Stimulated activated CD4-positive, alpha-beta T cell treated with anti-CD3 and anti-CD28 coated beads, Interleukin-12 subunit alpha, Interleukin-12 subunit beta, amount 100 ng/mL, for 4 hours (primary cell): ENCODE results near the gene MYO10.
"Not testable (repeated sequence)": the region's sequence is repeated elsewhere in the genome, so short reads cannot be mapped to it uniquely, and the experiment has no call there.

Experiments used
- DNase-seq: peaks from one replicate; pipeline ENCODE4 v3.0.0-alpha.2; 2020

MYO10 gene

DNA sequence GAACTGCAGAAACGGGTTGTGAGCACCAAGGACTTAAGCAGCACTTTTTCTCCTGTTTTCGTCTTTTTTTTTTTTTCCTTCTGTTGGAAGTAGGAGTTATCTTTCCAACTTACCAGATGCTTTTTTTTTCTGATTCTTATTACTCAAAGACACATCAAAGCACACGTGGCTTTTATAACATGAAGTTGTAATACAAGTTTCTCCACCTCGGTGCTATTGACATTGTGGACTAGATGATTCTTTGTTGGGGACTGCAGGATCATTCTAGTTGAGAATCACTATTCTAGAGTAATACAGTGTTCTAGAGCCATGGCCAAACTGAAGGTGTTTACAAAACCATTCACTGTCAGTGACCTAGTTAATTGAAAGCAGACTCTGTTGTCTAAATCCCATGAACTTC lies 51.5 kb downstream of the MYO10 start:
- no peak for DNase-seq

DNA sequence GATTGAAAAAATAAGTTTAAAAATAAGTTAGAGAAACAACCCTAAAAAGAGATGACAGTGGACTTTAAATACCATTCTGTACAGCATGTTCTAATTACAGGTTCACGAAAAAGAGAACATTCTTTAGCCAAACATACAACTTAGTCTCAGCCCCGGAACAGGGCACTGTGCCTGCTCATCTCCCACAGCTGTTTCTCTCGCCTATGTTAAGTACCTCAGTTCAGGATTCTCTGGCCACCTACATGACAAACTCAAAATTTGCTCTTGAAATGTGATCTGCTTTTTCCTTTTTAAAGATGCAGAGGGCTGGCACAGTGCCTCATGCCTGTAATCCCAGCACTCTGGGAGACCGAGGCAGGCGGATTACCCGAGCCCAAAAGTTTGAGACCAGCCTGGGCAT lies 52.3 kb downstream of the MYO10 start:
- DNase-seq = no peak

DNA sequence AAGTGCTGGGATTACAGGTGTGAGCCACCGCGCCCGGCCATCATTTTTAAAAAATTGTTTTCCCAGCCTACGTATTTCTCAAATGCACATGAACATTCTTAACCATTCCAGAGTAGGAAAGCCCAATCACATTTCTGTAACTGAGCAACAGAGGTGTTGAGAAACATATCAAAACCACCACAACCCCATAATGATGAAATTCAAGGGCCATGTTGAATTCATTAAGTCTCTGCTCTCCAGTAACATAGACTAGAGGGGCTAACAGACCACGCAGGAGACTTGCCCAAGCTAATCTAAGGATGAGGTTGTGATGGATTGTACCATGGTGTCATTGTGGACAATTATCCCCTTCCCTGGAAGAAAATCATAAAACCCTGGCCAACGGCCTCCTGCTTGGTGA lies 52.9 kb downstream of the MYO10 start:
- DNase-seq = no peak

DNA sequence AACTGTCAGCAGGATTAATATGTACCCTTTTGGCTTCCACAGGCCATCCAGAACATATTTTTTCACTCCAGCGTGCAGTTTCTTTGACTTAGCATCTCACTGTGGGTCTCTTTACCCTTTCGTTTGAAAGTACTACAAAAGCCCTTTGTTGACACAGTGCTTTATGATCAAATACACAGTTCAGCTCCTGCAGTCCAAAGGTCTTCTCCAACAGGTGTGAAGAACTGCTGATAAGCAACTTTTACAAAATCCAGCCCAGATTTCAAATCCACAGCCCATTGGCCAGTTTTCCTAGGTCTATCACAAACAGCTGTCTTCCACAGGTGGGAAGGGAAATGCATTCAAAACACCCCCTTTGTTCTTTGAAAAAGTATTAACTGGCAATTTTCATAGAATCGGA lies 54.8 kb downstream of the MYO10 start:
- no peak for DNase-seq

DNA sequence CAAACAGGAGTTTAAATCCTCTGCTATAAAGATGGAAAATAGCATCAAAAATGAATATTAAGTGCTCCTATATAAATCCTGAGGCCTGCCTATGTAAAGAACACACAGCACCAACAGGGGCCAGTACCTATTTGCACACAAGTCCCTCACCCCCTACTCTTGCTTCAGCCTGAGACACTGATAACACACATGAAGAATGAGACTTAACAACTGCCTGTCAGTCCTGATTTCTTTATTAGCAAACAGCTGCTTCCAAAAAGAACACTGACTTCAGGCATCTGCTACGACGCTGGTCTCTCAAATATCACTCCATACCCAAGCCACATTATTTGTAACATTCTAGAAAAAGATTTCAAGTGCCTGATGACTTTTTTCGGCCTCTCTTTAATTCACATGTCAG lies 55.5 kb downstream of the MYO10 start:
- DNase-seq = no peak

DNA sequence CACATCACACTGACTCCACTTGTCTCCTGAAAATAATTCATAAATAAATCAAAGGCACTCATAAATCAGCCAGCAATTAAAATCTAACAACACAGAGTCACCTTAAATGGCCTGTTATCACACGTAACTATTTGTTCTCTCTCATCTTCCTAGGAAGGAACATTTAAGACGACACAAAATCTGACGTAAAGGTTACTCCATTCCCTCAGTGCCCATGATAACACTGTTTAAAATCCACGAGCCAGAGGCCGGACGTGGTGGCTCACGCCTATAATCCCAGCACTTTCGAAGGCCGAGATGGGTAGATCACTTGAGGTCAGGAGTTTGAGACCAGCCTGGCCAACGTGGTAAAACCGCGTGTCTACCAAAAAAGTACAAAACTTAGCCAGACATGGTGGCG lies 56.4 kb downstream of the MYO10 start:
- DNase-seq = no peak

DNA sequence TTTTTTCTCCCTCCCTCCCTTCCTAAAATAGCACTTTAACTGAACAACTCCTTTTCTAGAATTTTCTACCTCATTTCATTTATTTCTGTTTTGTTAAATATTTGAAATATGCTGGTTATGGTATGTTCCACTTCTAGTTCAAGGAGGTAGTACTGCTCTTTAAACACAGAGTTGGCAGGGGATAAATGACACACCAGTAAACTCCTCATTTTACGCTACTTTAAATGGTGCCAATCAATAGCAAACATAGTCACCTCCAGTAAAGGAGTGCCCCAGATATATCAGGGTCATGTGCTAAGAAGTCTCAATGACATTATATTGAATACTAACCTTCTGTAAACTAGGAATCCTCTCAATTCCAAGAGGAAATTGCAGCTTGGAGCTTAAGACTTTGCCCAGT lies 56.9 kb downstream of the MYO10 start:
- DNase-seq = no peak

DNA sequence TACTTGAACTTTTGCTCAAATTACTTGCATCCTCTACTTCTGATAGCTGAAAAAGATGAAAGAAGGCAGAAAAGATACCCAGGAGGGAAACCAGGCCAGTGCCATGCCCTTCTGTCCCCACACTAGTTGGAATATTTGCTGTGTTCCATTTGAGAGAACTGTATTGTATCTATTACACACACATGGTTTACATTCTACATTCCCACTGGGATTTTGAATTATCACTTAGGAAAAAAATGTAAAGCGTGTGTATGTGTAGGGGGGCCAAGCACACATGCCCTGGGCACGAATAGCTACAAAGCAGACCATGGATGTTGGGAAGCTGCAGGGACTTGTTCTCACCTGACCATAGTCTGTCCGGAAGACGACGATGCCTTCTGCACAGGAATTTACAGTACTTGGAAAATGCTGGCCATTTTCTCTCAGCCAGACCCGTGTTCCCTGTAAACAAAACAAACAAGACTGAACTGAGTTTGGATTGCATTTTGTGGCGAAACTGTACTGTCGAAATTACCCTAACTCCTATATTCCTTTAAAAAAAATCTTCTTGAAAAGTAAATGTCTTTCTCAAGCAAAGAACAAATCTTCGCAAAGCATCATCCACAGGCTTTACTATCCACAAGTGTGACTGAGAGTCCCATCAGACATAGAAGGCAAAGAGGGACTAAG lies 58.7 kb downstream of the MYO10 start:
- no peak for DNase-seq

DNA sequence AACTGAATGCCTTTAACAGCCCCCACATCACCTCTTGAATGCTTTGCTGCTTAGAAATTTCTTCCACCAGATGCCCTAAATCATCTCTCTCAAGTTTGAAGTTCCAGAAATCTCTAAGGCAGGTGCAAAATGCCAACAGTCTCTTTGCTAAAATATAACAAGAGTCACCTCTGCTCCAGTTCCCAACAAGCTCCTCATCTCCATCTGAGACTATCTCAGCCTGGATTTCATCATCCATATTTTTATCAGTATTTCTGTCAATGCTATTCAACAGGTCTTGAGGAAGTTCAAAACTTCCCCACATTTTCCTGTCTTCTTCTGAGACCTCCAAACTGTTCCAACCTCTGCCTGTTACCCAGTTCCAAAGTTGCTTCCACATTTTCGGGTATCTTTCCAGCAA lies 61.7 kb downstream of the MYO10 start:
- not testable (repeated sequence) for DNase-seq

DNA sequence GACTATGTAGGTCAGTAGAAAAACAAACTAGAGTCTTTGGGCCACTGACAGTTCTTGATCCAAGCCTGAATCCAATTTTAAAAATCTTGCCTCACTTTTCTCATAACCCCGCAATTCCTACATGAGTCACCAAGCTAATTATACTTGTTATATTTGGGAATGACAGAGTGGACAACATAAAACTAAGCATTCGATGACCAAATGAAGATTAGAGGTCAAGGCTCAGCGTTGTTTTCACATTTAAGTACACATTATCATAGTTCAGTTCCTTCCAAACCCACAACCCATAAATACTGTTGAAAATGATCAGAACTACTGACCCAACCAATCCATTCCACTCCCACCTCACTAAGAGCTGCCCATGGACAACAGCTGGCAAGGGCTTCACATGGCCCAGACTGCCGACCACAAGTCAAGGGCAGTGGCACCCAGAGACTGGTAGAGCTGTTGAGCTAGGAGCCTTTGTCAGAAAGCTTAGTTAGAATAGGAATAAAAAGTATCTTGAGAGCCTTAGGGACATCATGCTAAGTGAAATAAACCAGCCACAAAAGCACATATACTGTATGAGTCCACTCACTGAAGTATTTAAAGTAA lies 64.2 kb downstream of the MYO10 start:
- no peak for DNase-seq

DNA sequence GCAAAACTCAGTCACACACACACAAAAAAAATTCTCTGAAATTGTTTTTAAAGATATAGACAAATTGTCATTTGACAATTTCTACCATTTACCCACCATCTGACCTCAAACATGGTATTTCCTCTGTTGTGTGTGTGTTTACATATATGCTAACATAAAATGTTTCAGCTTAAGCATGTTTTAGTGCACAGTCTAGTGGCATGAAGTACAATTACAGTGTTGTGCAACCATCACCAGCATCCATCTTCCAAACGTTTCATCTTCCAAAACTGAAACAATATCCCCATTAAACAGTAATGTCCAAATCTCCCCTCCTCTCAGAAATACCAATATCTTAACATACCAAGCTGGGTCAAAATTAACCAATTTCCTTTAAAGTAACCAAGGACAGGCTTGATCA lies 65.2 kb downstream of the MYO10 start:
- DNase-seq = no peak

DNA sequence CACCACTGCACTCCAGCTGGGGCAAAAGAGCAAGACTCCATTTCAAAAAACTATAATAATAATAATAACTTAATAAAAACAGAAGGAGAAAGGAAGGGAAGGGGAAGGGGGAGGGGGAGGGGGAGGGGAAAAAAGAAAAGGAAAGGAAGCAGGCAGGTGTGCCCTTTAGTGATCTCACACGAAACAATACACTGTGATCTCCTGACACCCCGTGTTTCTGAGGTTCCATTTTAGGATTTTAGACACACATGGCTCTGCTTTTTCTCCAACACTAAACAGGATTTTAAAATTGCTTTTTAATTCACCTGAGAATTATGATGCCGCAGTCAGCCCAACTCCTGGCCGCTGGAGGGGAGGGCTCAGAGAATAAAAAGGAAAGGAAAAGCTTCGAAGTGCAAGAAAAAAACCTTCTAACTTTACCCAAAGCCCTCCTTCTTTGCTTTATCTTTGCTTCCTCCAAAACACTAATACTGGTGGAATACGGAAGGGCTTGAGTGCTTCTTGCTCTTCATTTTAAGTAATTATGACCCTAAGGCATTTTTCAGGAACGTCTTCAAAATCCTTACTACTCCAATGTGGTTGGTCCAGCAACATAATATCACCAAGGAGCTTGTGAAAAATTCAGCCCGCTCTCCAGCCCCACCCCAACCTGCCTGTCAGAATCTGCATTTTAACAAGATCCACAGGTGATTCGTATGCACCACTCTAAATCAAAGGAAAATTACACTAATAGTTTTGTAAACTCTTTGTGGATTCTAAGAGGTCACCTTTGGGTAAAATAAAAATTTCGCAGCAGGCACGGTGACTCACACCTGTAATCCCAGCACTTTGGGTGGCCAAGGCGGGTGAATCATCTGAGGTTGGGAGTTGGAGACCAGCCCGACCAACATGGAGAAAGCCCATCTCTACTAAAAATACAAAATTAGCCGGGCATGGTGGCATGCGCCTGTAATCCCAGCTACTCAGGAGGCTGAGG lies 66.0 kb downstream of the MYO10 start:
- no peak for DNase-seq

DNA sequence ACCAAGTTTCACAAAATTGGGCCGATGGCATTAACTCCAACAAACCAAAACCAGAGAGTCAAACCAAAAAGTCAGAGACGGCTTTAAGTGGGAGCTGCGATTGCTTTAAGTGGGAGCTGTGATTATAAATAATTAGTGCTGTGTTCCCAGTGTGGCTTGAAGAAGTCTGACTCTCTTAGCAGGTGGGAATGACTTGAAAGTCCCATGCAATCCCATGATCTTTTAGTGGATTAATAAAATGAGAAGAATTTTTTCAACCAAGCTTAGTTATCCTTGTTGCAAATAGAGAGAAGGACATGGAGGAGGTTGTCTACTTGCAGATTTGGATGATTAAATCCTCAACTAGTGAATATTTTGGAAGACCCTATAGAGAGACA lies 68.5 kb downstream of the MYO10 start:
- DNase-seq = no peak

DNA sequence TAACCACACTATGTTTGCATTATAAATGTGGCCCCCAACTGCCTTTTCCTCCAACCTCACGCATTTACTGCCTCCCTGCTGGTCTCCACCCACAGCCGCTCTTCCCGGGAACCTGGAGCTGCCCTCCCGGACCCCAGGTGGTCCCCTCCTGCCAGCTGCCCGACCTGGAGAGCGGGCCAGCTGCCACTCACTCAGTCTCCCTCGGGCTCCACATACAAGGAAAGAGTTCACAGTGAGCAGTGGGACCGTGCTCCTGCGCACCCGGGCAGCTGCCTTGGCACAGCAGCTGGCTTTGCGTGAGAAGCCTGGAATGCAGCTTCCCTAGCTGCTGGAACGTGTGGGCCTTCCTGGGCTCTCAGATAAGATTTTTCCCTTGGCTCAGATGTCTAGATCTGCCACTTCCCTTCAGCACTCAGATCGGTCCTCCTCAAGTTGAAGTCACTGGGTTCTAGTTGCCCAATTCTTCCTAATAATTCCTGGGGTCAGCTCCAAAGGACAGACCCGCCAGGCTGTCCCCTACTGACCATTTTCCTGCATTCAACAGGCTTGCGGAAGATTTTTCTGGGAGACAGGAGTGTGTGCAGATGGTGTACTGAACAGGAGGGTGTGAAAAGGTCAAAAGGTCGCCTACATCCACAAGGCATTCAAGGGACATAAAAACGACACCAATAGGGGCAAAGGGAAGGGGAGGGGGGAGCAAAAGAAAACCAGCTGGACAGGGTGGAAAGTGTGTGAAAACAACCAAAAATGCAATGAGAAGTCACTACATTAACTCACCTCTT lies 69.1 kb downstream of the MYO10 start:
- DNase-seq = no peak

DNA sequence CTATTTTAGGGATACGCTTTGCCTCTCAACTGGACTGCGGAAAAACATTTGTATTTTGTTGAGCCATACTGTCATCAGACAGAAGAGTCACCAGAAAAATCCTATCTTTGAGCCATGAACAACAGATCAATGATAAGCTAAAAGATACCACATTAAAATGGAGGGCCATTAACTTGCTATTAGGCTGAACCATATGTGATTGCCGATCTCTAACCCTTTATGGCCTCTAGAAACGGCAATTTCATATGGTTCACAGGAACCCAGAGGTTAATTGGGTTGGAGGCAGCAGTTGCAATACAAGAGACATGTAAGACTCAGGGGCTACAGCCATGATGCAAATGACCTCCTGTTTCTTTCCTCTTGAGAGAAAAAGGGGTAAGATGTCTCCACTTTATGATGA lies 69.8 kb downstream of the MYO10 start:
- DNase-seq = no peak

DNA sequence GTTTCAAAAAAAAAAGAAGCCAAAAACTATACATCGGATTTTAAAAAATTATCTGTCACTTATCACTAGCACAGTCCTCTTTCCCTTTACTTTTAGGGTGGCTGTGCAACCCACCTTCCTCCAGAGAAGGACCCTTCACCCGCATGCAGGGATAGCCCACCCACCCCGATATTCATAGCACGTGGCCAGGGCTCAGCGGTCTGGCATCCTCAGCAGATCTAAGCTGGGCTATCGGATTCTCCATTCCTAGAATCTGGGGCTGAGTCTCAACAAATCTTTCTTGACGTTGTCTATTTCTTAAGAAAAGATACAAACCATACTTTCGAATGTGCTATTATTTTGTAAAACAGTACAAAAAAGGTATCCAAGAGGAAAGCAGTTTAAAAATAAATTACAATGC lies 70.9 kb downstream of the MYO10 start:
- no peak for DNase-seq

DNA sequence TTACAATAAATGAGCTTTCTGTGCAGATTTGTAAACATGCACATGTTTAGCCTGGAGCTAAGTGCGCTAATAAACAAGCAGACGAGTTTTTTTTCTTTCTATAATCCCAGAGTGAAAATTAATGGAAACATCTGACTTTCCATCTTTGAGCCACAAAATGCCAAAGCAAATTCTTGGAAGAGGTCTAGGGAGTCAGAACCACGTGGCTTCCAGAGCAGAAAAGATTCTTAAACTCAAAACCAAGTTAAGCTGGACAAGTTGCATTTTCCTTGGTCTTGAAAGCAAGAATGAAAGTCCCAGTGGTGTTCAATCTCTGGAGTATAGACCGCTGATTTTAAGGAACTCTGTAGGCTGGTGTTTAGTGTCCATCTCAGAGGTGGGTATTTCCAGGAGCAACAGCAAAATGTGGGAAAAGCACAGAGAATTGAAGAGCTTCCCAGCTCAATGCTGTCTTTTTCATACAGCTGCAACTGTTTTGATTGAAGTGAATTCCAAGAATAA lies 71.4 kb downstream of the MYO10 start:
- DNase-seq = no peak

DNA sequence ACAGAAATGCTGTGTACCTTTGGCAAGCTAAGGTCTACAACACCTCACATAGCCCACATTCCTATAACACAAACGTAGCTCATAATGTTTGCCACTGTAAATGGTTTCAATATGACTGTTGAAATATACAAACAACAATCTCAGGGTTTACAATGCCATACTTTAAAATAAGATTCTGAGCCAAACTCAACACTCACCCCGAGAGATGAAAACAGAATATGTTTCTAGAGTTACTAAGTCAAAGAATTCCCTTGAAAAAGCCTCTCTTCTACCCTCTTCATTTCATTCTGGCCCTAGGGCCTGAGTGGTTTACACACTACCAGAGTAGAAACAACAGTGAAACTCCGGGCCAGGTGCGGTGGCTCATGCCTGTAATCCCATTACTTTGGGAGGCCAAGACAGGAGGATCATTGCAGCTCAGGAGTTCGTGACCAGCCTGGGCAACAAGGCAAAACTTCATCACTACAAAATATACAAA lies 72.6 kb downstream of the MYO10 start:
- DNase-seq = no peak

DNA sequence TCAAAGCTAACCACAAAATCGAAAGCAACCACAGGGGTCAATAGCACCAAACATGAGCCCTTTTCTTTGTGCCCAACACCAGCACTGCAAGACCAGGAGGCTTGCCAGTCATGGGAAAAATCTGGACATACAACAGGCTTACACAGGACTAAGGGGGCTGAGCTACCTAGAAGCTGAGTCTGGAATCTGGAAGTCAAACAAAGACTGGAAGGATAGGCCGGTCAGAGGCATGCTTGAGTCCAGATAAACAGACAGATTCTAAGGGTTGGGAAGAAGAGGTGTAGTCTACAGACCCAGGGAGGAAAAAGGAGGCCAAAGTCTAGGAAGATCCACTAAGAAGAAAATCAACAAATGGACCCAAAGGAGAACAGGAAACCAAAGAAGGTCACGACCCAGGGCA lies 73.3 kb downstream of the MYO10 start:
- DNase-seq = no peak

DNA sequence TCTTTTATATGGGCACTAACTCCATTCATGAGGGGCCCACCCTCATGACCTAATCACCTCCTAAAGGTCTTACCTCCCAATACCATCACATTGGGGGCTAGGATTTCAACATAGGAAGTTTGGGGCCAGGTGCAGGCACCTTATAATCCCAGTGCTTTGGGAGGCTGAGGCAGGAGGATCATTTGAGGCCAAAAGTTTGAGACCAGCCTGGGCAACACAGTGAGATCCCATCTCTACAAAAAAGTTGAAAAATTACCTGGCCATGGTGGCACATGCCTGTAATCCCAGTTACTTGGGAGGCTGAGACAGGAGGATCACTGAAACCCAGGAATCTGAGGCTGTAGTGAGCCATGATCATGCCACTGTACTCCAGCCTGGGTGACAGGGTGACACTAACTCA lies 76.7 kb downstream of the MYO10 start:
- no peak for DNase-seq

DNA sequence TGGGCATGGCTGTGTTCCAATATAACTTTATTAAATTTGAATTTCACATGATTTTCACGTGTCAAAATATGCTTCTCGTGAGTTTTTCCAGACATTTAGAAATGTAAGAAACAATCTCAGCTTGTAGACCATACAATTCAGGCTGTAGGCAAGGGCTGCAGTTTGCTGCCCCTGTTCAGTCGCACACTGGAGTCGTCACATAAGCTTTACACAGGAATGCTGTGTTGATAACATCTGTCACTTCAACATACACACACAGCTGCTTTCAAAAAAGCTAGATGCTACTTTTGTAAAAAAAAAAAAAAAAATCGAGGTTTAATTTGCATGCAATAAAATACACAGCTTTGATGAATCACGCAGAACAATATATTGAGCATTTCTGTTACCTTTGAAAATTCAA lies 77.9 kb downstream of the MYO10 start:
- no peak for DNase-seq

DNA sequence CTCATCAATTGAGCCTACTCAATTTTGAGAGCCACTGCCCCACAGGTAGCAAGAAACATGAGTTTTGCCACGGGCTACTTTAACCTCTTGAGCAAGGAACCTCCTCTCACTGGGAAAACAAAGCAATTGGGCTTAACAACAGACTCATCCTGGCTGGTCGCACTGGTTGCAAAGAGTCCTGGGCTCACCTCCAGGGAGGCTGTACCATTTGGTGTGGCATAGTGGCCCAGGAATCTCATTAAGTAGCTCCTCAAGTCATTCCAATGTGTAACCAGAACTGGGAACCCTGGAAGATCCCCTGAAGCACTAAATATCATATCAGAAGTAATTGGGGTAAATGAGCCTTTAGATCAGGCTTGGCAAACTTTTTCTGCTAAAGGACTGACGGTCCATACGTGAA lies 78.5 kb downstream of the MYO10 start:
- no peak for DNase-seq

DNA sequence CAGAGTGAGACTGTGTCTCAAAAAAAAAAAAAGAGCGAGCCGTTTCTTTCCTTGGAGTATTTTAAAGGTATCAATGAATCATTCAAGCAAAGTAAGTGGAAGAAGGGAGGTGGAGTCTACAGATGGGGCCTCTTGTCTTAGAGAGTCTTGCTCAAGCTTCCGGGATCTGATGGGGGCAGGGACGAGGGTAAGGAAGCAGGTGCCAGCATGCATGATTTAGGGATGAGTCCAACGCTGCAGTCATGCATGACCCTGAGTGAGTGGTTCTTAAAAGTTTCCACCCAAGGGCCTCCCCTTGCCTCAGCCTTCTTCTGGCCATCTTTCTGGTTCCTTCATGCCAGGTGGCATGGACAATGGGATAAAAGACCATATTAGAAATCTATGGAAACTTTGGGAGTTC lies 79.6 kb downstream of the MYO10 start:
- no peak for DNase-seq
